Upper lobe of left lung (tissue), 4 donors: ENCODE data around the gene IL16.

ENCODE experiments used
- CTCF ChIP-seq, 6 experiments: fragments of 450-650 bp in 4 of 6; fragments of 200-600 bp in 2 of 6; sonication (generic) in 2 of 6; IDR thresholded peaks; one replicate each; pipeline ENCODE4 v1.5.1; 2016 to 2019; ENCODE audit warnings: antibody characterized with exemption in 6 of 6
- POLR2A ChIP-seq, 4 donors: fragments of 450-650 bp; IDR thresholded peaks; one replicate each; pipeline ENCODE4 v1.5.1; 2016 to 2017; ENCODE audit warnings: antibody characterized with exemption in 4 of 4, mild to moderate bottlenecking in 2 of 4
- POLR2AphosphoS5 ChIP-seq, 2 donors: sonication (generic); formaldehyde crosslinking; IDR thresholded peaks; one replicate each; pipeline ENCODE4 v1.5.1; 2017; ENCODE audit warnings: antibody characterized with exemption in 2 of 2

- no peak for TF ChIP-seq POLR2A (IDR thresholded peaks at IDR 0.05)
- TF ChIP-seq CTCF (IDR thresholded peaks at IDR 0.05) = no peak
- TF ChIP-seq POLR2AphosphoS5 (IDR thresholded peaks at IDR 0.05) = no peak
Observed at GRCh38 chr15:81289910-81290309, 93.2 kb downstream of the IL16 start.
